HL-60/S4 treated with phorbol 12-myristate 13-acetate at 8.2 ng/mL for 4 days and 3 days (cell line): ENCODE data around the gene ACAP2.
"Not testable (repeated sequence)": the region's sequence is repeated elsewhere in the genome, so short reads cannot be mapped to it uniquely, and the experiment has no call there.

Experiments used
- in situ Hi-C: fragments of 300-500 bp; cut with MboI; formaldehyde crosslinking; loops from 2 replicates; pipeline ENCODE4 v1.15.0; 2022; ENCODE audit warnings: low sequenced_read_pairs

ACAP2 gene

GRCh38 chr3:195249057-195249770 lies 193.6 kb downstream of the ACAP2 start:
- in situ Hi-C loops = no loop called here

- in situ Hi-C loops = no loop called here
These were observed 194.5 kb downstream of the ACAP2 start for GRCh38 chr3:195248281-195248680.

- in situ Hi-C loops = no loop called here
These were observed 195.0 kb downstream of the ACAP2 start for GRCh38 chr3:195247863-195248189.

- in situ Hi-C loops = no loop called here
These were observed 195.5 kb downstream of the ACAP2 start for GRCh38 chr3:195247086-195247862.

GRCh38 chr3:195246581-195246995 lies 196.2 kb downstream of the ACAP2 start:
- in situ Hi-C loops = no loop called here

GRCh38 chr3:195245531-195245951 lies 197.3 kb downstream of the ACAP2 start:
- in situ Hi-C loops = no loop called here

GRCh38 chr3:195241592-195242355 lies 201.0 kb downstream of the ACAP2 start:
- in situ Hi-C loops = no loop called here

GRCh38 chr3:195240939-195241338 lies 201.9 kb downstream of the ACAP2 start:
- in situ Hi-C loops = no loop called here

GRCh38 chr3:195240171-195240701 lies 202.6 kb downstream of the ACAP2 start:
- in situ Hi-C loops = no loop called here

GRCh38 chr3:195239121-195239520 lies 203.7 kb downstream of the ACAP2 start:
- in situ Hi-C loops = no loop called here

- in situ Hi-C loops = no loop called here
These were observed 204.2 kb downstream of the ACAP2 start for GRCh38 chr3:195238586-195239118.

- in situ Hi-C loops = no loop called here
These were observed 204.7 kb downstream of the ACAP2 start for GRCh38 chr3:195238081-195238571.

GRCh38 chr3:195236801-195237570 lies 205.8 kb downstream of the ACAP2 start:
- in situ Hi-C loops = no loop called here

GRCh38 chr3:195236076-195236798 lies 206.6 kb downstream of the ACAP2 start:
- in situ Hi-C loops = no loop called here

- in situ Hi-C loops = no loop called here
These were observed 212.6 kb downstream of the ACAP2 start for GRCh38 chr3:195230244-195230643.

- in situ Hi-C loops = not testable (repeated sequence)
These were observed 213.9 kb downstream of the ACAP2 start for GRCh38 chr3:195228886-195229285.

- in situ Hi-C loops = no loop called here
These were observed 214.9 kb downstream of the ACAP2 start for GRCh38 chr3:195227871-195228270.

GRCh38 chr3:195226900-195227447 lies 215.8 kb downstream of the ACAP2 start:
- in situ Hi-C loops = no loop called here

GRCh38 chr3:195226445-195226844 lies 216.4 kb downstream of the ACAP2 start:
- in situ Hi-C loops = no loop called here
